Colonic mucosa (tissue), 4 donors: ENCODE results near the gene ESYT2. TPM values are rescaled to one million over a fixed set of nuclear protein-coding genes. Genes with fewer than 3 reads are reported as not detected.
A peak's percentile ranks its signal among the peaks of the same experiment; 100 is the strongest.

Experiments
- DNase-seq: peaks from one replicate; pipeline ENCODE4 v3.0.0-alpha.2; 2020
- H3K27ac ChIP-seq: fragments of 200-600 bp; one replicate; pipeline ENCODE4 v1.8.0; 2021
- H3K27me3 ChIP-seq: fragments of 200-600 bp; one replicate; pipeline ENCODE4 v1.8.0; 2021
- H3K36me3 ChIP-seq: fragments of 200-600 bp; one replicate; pipeline ENCODE4 v1.8.0; 2021
- H3K4me1 ChIP-seq: fragments of 200-600 bp; one replicate; pipeline ENCODE4 v1.8.0; 2021; ENCODE audit warnings: mild to moderate bottlenecking
- H3K4me3 ChIP-seq: fragments of 200-600 bp; one replicate; pipeline ENCODE4 v1.8.0; 2021
- H3K9ac ChIP-seq, 2 donors: one replicate each; pipeline ENCODE4 v1.7.0; 2013; ENCODE audit warnings: control low read depth in 2 of 2, low read depth in 2 of 2, low read length in 2 of 2
- H3K9me3 ChIP-seq: fragments of 200-600 bp; one replicate; pipeline ENCODE4 v1.8.0; 2021
- intact Hi-C: fragments of 100-400 bp; cut with DNase I; formaldehyde crosslinking; loops from one replicate; pipeline ENCODE4 v1.14.1; 2022
- total RNA-seq, 2 donors: library from RNA; stranded (reverse); fragmentation: NEBNext Ultra II Directional in 1 of 2; extraction: Animal tissue kit (Norgen Biotek cat#: 25700) in 1 of 2; gene quantifications; one replicate each; pipeline ENCODE4 v1.2.1, GENCODE V29; 2021
- TF ChIP-seq, protein P1 (sequence below): fragments of 200-600 bp; IDR thresholded peaks from one replicate; pipeline ENCODE4 v1.8.0; 2022; ENCODE audit warnings: antibody characterized with exemption, mild to moderate bottlenecking
- donor health status: healthy.
- donor health status: DM: no; HTN: no; CAD: no.
- donor health status: DM: no; HTN: no; CAD: no.

The ESYT2 gene
- total RNA-seq, 2 donors from 2014 or later = 57.5 to 105 TPM

DNA sequence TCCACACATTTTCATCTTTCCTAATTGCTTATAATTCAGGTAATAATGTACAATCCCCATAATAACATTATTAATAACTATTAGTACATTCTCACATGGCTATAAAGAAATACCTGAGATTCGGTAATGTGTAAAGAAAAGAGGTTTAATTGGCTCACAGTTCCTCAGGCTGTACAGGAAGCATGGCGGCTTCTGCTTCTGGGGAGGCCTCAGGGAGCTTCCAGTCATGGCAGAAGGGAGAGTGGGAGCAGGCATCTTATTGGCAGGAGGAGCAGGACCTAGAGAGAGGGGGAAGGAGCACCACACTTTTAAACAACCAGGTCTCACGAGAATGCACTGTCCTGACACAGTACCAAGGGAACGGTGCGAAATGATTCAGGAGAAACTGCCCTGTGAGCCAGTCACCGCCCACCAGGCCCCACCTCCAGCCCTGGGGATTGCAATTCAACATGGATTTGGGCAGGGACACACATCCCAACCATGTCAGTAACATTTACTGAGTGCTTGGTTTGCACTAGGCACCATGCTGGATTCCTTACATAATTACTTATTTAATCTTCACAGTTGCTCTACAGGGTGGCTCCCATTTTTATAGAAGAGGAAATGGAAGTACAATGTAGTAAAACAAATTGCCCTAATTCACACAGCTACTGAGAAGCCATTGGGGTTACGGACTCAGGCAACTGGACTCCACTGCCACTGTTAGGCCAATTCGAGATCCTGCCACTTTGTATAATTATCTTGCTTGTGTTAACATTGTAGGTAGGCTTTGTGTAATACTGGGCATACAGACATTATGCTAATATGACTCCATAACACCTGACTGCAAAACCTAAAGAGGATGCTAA is 8.7 kb upstream of the ESYT2 start:
- TF ChIP-seq, protein P1, sequence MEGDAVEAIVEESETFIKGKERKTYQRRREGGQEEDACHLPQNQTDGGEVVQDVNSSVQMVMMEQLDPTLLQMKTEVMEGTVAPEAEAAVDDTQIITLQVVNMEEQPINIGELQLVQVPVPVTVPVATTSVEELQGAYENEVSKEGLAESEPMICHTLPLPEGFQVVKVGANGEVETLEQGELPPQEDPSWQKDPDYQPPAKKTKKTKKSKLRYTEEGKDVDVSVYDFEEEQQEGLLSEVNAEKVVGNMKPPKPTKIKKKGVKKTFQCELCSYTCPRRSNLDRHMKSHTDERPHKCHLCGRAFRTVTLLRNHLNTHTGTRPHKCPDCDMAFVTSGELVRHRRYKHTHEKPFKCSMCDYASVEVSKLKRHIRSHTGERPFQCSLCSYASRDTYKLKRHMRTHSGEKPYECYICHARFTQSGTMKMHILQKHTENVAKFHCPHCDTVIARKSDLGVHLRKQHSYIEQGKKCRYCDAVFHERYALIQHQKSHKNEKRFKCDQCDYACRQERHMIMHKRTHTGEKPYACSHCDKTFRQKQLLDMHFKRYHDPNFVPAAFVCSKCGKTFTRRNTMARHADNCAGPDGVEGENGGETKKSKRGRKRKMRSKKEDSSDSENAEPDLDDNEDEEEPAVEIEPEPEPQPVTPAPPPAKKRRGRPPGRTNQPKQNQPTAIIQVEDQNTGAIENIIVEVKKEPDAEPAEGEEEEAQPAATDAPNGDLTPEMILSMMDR = no peak
- no peaks in the 10 kb centered on the region for H3K27me3 ChIP-seq
- no peaks in the 10 kb centered on the region for H3K4me1 ChIP-seq
- H3K36me3 ChIP-seq = no peaks in the 10 kb centered on the region
- intact Hi-C loops = no loop called here
- H3K4me3 ChIP-seq = no peak overlapping the region
- H3K27ac ChIP-seq = no peak overlapping the region
- no peak overlapping the region for H3K9ac ChIP-seq
- H3K9me3 ChIP-seq = no peaks in the 10 kb centered on the region
- no peak for DNase-seq

DNA sequence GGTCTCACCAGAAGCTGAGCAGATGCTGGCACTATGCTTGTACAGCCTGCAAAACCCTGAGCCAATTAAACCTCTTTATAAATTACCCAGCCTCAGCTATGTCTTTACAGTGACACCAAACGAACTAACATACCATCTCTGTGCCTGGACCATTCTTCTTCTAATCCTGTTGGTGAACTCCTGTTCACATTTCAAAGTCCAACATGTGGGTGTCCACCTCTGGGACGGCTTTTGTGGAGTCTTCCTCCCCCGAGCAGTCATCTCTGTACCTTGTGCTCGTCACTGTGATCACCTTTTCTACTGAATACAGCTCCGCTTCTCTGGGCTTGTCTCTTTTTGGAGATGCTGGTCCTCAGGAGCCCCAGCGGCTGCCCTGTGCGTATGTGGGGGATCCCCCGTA is 7.4 kb upstream of the ESYT2 start:
- Histone ChIP-seq H3K4me3 (no peak overlapping the region), H3K9ac (no peak overlapping the region), H3K4me1 (no peaks in the 10 kb centered on the region), H3K9me3 (no peaks in the 10 kb centered on the region), H3K27ac (no peak overlapping the region), H3K36me3 (no peaks in the 10 kb centered on the region), H3K27me3 (no peaks in the 10 kb centered on the region)
- TF ChIP-seq, protein P1 = no peak
- DNase-seq = no peak
- intact Hi-C loops = no loop called here

DNA sequence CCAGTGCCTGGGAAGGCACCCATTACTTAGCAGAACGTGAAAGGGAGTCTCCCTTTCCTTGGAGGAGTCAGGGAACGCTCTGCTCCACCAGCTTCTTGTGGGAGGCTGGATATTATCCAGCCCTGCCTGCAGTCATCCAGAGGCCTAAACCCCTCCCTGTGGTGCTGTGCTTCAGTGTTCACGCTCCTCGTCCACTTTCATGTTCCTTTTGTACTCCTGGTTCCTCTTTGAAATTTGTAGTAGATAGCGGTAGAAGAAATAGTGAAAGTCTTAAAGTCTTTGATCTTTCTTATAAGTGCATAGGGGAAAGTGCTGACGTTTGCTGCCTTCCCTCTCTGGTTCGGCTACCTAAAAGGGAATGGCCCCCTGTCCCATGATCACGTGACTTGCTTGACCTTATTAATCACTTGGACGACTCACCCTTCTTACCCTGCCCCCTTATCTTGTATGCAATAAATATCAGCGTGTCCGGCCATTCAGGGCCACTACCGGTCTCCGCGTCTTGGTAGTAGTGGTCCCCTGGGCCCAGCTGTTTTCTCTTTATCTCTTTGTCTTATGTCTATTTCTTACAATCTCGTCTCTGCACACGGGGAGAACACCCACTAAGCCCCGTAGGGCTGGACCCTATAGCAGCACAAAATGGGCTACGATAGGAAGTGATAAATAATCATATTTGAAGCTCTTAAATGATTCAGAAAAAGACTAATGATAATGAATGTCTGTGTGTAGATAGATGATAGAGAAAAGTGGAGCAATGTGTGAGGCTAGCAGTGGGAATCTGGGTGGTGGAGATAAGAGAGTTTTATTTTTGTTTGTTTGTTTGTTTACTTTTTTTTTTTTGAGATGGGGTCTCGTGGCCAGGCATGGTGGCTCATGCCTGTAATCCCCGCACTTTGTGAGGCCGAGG is 5.8 kb upstream of the ESYT2 start:
- peak; percentile 7 for DNase-seq
- Histone ChIP-seq H3K9me3 (no peaks in the 10 kb centered on the region), H3K9ac (no peak overlapping the region), H3K27me3 (no peaks in the 10 kb centered on the region), H3K27ac (no peak overlapping the region), H3K36me3 (no peaks in the 10 kb centered on the region), H3K4me3 (no peak overlapping the region), H3K4me1 (no peaks in the 10 kb centered on the region)
- intact Hi-C loops = no loop called here
- TF ChIP-seq, protein P1 = no peak

DNA sequence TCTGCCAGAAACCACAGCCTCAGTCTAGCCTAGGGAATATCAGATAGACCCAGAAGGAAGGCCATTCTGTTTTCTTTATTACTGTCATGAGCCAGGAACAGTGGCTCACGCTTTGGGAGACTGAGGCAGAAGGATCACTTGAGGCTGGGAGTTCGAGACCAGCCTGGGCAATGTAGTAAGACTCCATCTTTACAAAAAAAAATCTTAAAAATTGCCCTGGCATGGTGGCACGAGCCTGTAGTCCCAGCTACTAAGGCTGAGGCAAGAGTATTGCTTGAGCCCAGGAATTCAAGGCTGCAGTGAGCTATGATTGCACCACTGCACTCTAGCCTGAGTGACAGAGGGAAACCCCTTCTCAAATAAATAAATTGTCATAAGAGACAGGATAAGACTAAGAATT is 3.7 kb upstream of the ESYT2 start:
- intact Hi-C loops = no loop called here

DNA sequence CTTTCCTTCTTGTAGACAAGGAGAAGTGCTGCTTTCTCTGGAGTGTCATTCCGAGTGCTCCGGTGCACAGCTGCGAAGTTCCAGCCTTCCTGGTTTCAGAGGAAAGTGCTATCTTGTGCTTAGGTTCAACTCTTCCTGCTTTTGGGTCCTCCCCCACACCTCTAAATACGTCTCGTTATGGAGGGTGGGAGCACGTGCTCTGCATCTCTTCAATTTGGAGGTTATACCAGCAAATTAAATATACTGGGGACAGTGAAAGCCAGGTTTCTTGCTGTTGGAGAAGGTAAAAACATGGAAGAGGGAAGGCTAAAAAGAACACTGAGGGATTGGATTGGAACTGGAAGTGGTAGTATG is 2.4 kb upstream of the ESYT2 start:
- no peak overlapping the region for H3K4me3 ChIP-seq
- no peaks in the 10 kb centered on the region for H3K36me3 ChIP-seq
- TF ChIP-seq, protein P1 = no peak
- no peaks in the 10 kb centered on the region for H3K9me3 ChIP-seq
- DNase-seq = no peak
- H3K27me3 ChIP-seq = no peaks in the 10 kb centered on the region
- H3K9ac ChIP-seq = no peak overlapping the region
- peaks cover 3% of the 10 kb centered on the region for H3K4me1 ChIP-seq
- H3K27ac ChIP-seq = no peak overlapping the region
- intact Hi-C loops = no loop called here

More for the DNA sequence above, 3.7 kb upstream of the ESYT2 start:
- H3K9ac ChIP-seq = no peak overlapping the region
- no peaks in the 10 kb centered on the region for H3K36me3 ChIP-seq
- no peak for DNase-seq
- no peaks in the 10 kb centered on the region for H3K9me3 ChIP-seq
- no peak overlapping the region for H3K4me3 ChIP-seq
- H3K27ac ChIP-seq = no peak overlapping the region
- H3K27me3 ChIP-seq = no peaks in the 10 kb centered on the region
- TF ChIP-seq, protein P1 = no peak
- no peaks in the 10 kb centered on the region for H3K4me1 ChIP-seq
